Adrenal gland (tissue), 5 donors: ENCODE results near the gene CDC23.

Source experiments
- POLR2A ChIP-seq, 2 donors: fragments of 450-650 bp; IDR thresholded peaks; one replicate each; pipeline ENCODE4 v1.6.1; 2017; ENCODE audit warnings: antibody characterized with exemption in 2 of 2, mild to moderate bottlenecking in 2 of 2, moderate library complexity in 1 of 2
- TF ChIP-seq, protein P1 (sequence below), 6 experiments: fragments of 450-650 bp in 4 of 6; fragments of 200-600 bp in 2 of 6; sonication (generic) in 1 of 6; IDR thresholded peaks; 1 replicate in 5 of 6; 2 replicates in 1 of 6; pipeline versions ENCODE4 v1.5.1 to v1.8.0; 2016 to 2021; ENCODE audit warnings: antibody characterized with exemption in 6 of 6, mild to moderate bottlenecking in 2 of 6, moderate library complexity in 1 of 6
- donor health status: DM: no; HTN: no; CAD: no.

DNA sequence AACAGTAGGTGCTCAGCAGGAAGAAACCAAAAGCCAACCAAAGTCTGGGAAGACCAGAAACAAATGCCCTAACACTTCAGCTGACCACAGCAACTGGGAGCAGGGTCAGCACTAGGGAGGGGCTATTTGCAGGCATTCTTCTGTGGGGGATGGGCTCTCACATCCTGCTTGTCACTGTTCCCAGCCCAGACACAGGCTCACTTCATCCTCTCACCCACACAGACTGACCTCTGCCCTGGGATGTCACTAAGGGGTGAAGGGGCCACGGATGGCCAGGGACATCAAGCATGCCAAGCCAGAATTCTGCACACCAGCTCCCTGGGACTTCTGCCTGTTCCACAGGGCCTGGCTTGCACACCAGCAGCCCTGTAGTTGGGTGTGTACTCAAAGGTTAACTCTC, 32.6 kb upstream of the CDC23 start:
- TF ChIP-seq, protein P1, sequence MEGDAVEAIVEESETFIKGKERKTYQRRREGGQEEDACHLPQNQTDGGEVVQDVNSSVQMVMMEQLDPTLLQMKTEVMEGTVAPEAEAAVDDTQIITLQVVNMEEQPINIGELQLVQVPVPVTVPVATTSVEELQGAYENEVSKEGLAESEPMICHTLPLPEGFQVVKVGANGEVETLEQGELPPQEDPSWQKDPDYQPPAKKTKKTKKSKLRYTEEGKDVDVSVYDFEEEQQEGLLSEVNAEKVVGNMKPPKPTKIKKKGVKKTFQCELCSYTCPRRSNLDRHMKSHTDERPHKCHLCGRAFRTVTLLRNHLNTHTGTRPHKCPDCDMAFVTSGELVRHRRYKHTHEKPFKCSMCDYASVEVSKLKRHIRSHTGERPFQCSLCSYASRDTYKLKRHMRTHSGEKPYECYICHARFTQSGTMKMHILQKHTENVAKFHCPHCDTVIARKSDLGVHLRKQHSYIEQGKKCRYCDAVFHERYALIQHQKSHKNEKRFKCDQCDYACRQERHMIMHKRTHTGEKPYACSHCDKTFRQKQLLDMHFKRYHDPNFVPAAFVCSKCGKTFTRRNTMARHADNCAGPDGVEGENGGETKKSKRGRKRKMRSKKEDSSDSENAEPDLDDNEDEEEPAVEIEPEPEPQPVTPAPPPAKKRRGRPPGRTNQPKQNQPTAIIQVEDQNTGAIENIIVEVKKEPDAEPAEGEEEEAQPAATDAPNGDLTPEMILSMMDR (IDR thresholded peaks at IDR 0.05), result no peak
- no peak for TF ChIP-seq POLR2A (IDR thresholded peaks at IDR 0.05)
